OCI-LY3 (cell line): ENCODE data around the gene MAFG.

Experiments used
- EZH2phosphoT487 ChIP-seq: fragments of 200-600 bp; shearing (Covaris generic); IDR thresholded peaks from 2 replicates; pipeline ENCODE4 v1.6.1; 2018; ENCODE audit warnings: antibody characterized with exemption, mixed run types, low read depth
- TF ChIP-seq, protein P1 (sequence below): fragments of 200-600, 300-600 bp; sonication (generic); IDR thresholded peaks from 2 replicates; pipeline ENCODE4 v1.5.1; 2014; ENCODE audit warnings: antibody characterized with exemption, low read length, low read depth

DNA sequence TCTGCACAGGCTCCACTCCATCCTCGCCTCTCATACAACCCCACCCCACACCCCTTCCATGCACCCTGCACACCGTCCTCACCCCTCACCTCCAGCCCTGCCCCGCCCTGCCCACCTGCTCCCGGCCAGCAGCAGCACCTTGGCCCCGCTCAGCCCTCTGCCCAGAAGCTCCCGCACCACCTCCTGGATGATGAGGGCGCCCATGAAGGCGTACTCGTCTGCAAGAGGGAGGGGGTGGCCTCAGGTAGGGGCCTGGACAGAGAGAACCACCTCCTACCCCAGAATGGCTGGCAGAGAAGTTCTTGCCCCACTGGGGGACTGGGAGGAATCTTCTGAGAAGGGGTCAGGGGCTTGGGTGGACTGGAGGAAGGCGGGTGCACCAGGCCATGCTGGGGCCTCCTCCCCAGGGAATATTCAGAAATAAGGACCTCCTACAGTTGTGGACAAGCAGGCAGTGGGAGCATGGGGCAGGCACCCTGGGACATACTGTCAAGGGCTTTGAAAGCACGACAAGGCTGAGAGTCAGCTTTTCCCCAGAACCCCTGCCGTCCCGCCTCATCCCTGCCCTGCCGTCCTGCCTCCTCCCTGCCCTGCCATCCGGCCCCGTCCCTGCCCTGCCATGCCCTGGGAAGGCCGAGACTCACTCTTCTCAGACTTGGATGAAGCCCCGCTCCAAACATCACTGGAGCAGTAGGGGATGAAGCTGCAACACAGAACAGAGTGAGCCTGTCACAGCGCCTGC, 30.3 kb upstream of the MAFG start:
- TF ChIP-seq, protein P1, sequence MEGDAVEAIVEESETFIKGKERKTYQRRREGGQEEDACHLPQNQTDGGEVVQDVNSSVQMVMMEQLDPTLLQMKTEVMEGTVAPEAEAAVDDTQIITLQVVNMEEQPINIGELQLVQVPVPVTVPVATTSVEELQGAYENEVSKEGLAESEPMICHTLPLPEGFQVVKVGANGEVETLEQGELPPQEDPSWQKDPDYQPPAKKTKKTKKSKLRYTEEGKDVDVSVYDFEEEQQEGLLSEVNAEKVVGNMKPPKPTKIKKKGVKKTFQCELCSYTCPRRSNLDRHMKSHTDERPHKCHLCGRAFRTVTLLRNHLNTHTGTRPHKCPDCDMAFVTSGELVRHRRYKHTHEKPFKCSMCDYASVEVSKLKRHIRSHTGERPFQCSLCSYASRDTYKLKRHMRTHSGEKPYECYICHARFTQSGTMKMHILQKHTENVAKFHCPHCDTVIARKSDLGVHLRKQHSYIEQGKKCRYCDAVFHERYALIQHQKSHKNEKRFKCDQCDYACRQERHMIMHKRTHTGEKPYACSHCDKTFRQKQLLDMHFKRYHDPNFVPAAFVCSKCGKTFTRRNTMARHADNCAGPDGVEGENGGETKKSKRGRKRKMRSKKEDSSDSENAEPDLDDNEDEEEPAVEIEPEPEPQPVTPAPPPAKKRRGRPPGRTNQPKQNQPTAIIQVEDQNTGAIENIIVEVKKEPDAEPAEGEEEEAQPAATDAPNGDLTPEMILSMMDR: no peak
- no peak for TF ChIP-seq EZH2phosphoT487
